Gastroesophageal sphincter (tissue), 4 donors: Measurements from ENCODE around the gene PRKD1. TPM values are rescaled to one million over a fixed set of nuclear protein-coding genes. Genes with fewer than 3 reads are reported as not detected.

Experiments
- ATAC-seq: fragments of 150-250 bp; one replicate; pipeline ENCODE4 v1.9.1; 2016; ENCODE audit warnings: mild to moderate bottlenecking, moderate library complexity
- H3K27ac ChIP-seq, 4 donors: fragments of 200-600 bp; sonication (generic) in 3 of 4; 1 replicate in 3 of 4; 2 replicates in 1 of 4; pipeline ENCODE4 v1.5.1; 2016 to 2019
- H3K27me3 ChIP-seq: fragments of 200-600 bp; sonication (generic); one replicate; pipeline ENCODE4 v1.5.1; 2019
- H3K36me3 ChIP-seq, 2 donors: fragments of 200-600 bp; sonication (generic); one replicate each; pipeline ENCODE4 v1.5.1; 2019; ENCODE audit warnings: control low read depth in 1 of 2
- H3K4me1 ChIP-seq, 3 donors: fragments of 200-600 bp; sonication (generic); 1 replicate in 2 of 3; 2 replicates in 1 of 3; pipeline ENCODE4 v1.5.1; 2016 to 2019; ENCODE audit warnings: control low read depth in 2 of 3
- H3K4me3 ChIP-seq, 2 donors: fragments of 200-600 bp; sonication (generic); one replicate each; pipeline ENCODE4 v1.5.1; 2019; ENCODE audit warnings: mild to moderate bottlenecking in 1 of 2, moderate library complexity in 1 of 2
- H3K9me3 ChIP-seq, 3 donors: fragments of 200-600 bp; sonication (generic); one replicate each; pipeline ENCODE4 v1.5.1; 2017 to 2019; ENCODE audit warnings: control low read depth in 2 of 3
- EP300 ChIP-seq: sonication (generic); formaldehyde crosslinking; IDR thresholded peaks from one replicate; pipeline ENCODE4 v1.6.1; 2017; ENCODE audit warnings: antibody characterized with exemption, mild to moderate bottlenecking
- POLR2A ChIP-seq, 2 donors: fragments of 450-650 bp; IDR thresholded peaks; one replicate each; pipeline ENCODE4 v1.6.1; 2017; ENCODE audit warnings: antibody characterized with exemption in 2 of 2, mild to moderate bottlenecking in 2 of 2, moderate library complexity in 1 of 2
- POLR2AphosphoS5 ChIP-seq: sonication (generic); formaldehyde crosslinking; IDR thresholded peaks from one replicate; pipeline ENCODE4 v1.6.1; 2017; ENCODE audit warnings: antibody characterized with exemption
- WGBS, 2 donors: methylation state at CpG; one replicate each; pipeline ENCODE4 v1.1.5; 2018; ENCODE audit warnings: low coverage in 1 of 2; 5-methylcytosine and 5-hydroxymethylcytosine counted together
- total RNA-seq, 4 donors: library from RNA; depleted of rRNA; stranded (reverse); fragments of >200 nt; gene quantifications; one replicate each; pipeline ENCODE4 v1.1.0, GENCODE V29; 2016
- TF ChIP-seq, protein P1 (sequence below), 4 experiments: fragments of 200-600 bp in 2 of 4; fragments of 450-650 bp in 2 of 4; sonication (generic) in 1 of 4; IDR thresholded peaks; one replicate each; pipeline ENCODE4 v1.5.1; 2017 to 2019; ENCODE audit warnings: antibody characterized with exemption in 4 of 4, mild to moderate bottlenecking in 2 of 4, moderate library complexity in 2 of 4

PRKD1 gene
- total RNA-seq, 4 donors from 2014 or later: 11.9 to 14.3 (median 12.6) TPM

DNA sequence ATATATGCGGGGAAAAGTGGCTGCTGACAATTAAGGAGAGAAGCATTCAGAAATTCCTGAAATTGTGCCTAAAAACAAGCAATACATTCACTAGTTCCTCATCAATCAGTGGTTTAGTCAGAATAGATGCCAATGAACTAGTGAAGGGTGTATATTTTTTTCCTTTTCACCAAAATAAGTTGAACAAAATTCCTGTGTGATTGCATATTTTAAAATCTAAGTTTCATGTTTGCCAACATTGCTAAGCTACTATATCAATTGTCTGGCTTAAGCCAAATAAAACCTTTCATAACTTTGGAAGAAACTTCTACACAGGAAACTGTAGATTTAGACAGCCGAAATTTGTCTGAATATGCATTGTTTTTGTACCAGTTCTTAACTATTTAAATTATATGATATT, 8.7 kb downstream of the PRKD1 start:
- H3K9me3 ChIP-seq: no peaks in the 10 kb centered on the region
- no peaks in the 10 kb centered on the region for H3K36me3 ChIP-seq
- no peaks in the 10 kb centered on the region for H3K27me3 ChIP-seq
- H3K27ac ChIP-seq: no peak overlapping the region
- TF ChIP-seq, protein P1, sequence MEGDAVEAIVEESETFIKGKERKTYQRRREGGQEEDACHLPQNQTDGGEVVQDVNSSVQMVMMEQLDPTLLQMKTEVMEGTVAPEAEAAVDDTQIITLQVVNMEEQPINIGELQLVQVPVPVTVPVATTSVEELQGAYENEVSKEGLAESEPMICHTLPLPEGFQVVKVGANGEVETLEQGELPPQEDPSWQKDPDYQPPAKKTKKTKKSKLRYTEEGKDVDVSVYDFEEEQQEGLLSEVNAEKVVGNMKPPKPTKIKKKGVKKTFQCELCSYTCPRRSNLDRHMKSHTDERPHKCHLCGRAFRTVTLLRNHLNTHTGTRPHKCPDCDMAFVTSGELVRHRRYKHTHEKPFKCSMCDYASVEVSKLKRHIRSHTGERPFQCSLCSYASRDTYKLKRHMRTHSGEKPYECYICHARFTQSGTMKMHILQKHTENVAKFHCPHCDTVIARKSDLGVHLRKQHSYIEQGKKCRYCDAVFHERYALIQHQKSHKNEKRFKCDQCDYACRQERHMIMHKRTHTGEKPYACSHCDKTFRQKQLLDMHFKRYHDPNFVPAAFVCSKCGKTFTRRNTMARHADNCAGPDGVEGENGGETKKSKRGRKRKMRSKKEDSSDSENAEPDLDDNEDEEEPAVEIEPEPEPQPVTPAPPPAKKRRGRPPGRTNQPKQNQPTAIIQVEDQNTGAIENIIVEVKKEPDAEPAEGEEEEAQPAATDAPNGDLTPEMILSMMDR (IDR thresholded peaks at IDR 0.05): no peak
- TF ChIP-seq POLR2AphosphoS5 (no peak), EP300 (no peak), POLR2A (IDR thresholded peaks at IDR 0.05) (no peak)
- no peak overlapping the region for H3K4me3 ChIP-seq
- 61 to 73% methylated on average over 2 of the region's 2 CpGs for WGBS, 2 donors
- no peaks in the 10 kb centered on the region for H3K4me1 ChIP-seq
- ATAC-seq: no peak

DNA sequence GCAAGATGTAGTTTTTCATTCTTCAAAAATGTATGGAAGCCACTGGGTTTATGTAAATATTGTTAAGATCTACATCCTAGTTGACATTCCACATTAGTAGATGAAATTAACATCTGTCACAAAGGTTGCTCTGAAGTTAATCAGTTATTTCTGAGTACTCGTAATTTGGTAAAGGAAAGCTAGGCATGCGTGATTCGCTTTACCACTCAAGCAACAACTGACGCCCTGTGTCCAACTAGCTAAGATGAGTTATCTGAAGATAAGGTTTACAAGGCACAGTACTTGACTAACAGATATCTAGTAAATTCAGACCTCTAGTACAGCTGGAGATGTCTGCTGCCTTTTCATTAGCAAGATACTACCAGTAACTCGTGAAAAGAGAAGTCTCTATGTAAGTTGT, 14.1 kb downstream of the PRKD1 start:
- Histone ChIP-seq H3K4me3 (no peak overlapping the region), H3K36me3 (no peaks in the 10 kb centered on the region), H3K27me3 (no peaks in the 10 kb centered on the region), H3K9me3 (no peaks in the 10 kb centered on the region), H3K4me1 (no peaks in the 10 kb centered on the region), H3K27ac (no peak overlapping the region)
- no peak for ATAC-seq
- no peak for TF ChIP-seq POLR2AphosphoS5
- TF ChIP-seq POLR2A (IDR thresholded peaks at IDR 0.05): no peak
- no peak for TF ChIP-seq EP300
- TF ChIP-seq, protein P1 (IDR thresholded peaks at IDR 0.05): no peak
- 79 to 95% methylated on average over 5 of the region's 5 CpGs for WGBS, 2 donors

DNA sequence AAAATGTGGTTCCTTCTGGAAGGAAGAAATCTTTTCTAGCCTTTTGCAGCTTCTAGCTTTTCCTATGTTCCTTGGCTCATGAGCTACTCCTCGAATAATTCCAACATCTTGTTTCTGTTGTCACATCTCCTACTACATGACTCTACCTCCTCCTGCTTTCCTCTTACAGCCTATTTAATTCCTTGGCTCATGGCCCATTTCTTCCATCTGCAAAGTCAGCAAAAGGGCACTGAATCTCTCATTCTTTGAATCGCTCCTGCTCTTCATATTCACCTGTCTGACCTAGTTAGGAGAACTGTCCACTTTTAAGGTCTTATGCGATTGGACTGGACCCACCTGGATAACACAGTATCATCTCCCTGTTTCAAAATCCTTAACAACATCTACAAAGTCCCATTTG, 15.8 kb downstream of the PRKD1 start:
- Histone ChIP-seq H3K4me3 (no peak overlapping the region), H3K27ac (no peak overlapping the region), H3K27me3 (no peaks in the 10 kb centered on the region), H3K4me1 (peaks cover 0 to 9% (median 0%) of the 10 kb centered on the region in 3 donors), H3K36me3 (no peaks in the 10 kb centered on the region), H3K9me3 (no peaks in the 10 kb centered on the region)
- TF ChIP-seq EP300: no peak
- WGBS, 2 donors: 75 to 82% methylated on average over 2 to 3 of the region's 3 CpGs
- ATAC-seq: no peak

DNA sequence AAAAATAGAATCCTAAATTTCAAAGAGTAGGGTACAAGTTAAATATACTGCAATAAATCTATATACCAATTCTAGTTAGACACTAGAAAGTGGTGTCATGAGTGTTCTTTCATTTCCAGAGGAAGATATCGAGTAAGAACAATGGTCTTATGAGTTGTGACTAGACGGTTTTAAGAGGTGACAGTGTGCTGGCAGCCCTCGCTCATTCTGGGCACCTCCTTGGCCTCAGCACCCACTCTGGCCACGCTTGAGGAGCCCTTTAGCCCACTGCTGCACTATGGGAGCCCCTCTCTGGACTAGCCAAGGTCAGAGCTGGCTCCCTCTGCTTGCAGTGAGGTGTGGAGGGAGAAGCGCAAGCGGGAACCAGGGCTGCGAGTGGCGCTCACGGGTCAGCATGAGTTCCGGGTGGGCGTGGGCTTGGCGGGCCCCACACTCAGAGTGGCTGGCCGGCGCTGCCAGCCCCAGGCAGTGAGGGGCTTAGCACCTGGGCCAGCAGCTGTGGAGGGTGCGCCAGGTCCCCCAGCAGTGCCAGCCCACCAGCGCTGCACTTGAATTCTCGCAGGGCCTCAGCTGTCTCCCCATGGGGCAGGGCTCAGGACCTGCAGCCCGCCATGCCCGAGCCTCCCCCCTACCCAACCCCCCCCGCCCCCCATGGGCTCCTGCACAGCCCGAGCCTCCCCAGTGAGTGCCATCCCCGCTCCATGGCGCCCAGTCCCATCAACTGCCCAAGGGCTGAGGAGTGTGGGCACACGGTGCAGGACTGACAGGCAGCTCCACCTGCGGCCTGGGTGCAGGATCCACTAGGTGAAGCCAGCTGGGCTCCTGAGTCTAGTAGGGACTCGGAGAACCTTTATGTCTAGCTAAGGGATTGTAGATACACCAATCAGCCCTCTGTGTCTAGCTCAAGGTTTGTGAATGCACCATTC, 18.7 kb downstream of the PRKD1 start:
- Histone ChIP-seq H3K36me3 (no peaks in the 10 kb centered on the region), H3K4me1 (peaks cover 0 to 17% (median 0%) of the 10 kb centered on the region in 3 donors), H3K27ac (no peak overlapping the region), H3K27me3 (no peaks in the 10 kb centered on the region), H3K9me3 (no peaks in the 10 kb centered on the region), H3K4me3 (no peak overlapping the region)
- WGBS, 2 donors: 88 to 98% methylated on average over 3 to 4 of the region's 26 CpGs
- ATAC-seq: no peak
- TF ChIP-seq POLR2AphosphoS5 (no peak), POLR2A (IDR thresholded peaks at IDR 0.05) (no peak), EP300 (no peak)
- TF ChIP-seq, protein P1 (IDR thresholded peaks at IDR 0.05): no peak

DNA sequence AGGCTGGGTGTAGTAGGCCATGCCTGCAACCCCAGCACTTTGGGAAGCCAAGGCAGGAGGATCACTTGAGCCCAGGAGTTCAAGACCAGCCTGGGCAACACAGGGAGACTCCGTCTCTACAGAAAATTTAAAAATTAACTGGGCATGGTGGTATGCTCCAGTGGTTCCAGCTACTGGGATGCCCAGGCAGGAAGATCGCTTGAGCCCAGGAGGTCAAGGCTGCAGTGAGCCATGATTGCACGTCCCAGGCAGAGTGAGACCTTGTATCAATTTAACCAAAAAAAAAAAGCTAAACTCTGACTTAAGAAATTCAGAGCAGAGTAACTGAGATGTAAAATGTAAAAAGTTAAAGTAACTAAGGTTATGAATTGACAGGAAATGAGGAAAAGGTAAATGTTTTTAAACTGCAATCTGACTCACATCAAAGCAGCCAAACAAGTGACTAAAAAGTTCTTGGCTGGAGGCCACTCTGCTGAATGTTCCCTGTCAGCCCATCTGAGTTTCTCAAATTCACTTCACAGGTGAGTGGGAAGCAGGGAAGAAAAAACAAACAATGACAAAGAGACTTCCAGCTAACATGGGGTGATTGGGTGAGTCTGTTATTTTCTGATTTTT, 21.3 kb downstream of the PRKD1 start:
- Histone ChIP-seq H3K36me3 (no peaks in the 10 kb centered on the region), H3K9me3 (no peaks in the 10 kb centered on the region), H3K4me3 (no peak overlapping the region), H3K4me1 (peaks cover 0 to 17% (median 0%) of the 10 kb centered on the region in 3 donors), H3K27me3 (no peaks in the 10 kb centered on the region), H3K27ac (no peak overlapping the region)
- TF ChIP-seq POLR2A (IDR thresholded peaks at IDR 0.05) (no peak), POLR2AphosphoS5 (no peak), EP300 (no peak)
- TF ChIP-seq, protein P1 (IDR thresholded peaks at IDR 0.05): no peak
- ATAC-seq: no peak
- 63 to 83% methylated on average over 2 of the region's 3 CpGs for whole genome bisulfite sequencing, 2 donors
